NCI-H146 treated with DMSO at 0.1 percent for 48 hours (cell line): ENCODE results near the gene CPS1.
A peak's percentile ranks its signal among the peaks of the same experiment; 100 is the strongest.

Experiments used
- DNase-seq: peaks from one replicate; lab custom pipeline; 2025; ENCODE audit not compliant: unreplicated experiment; lab: John Stamatoyannopoulos, UW

Gene CPS1

DNA sequence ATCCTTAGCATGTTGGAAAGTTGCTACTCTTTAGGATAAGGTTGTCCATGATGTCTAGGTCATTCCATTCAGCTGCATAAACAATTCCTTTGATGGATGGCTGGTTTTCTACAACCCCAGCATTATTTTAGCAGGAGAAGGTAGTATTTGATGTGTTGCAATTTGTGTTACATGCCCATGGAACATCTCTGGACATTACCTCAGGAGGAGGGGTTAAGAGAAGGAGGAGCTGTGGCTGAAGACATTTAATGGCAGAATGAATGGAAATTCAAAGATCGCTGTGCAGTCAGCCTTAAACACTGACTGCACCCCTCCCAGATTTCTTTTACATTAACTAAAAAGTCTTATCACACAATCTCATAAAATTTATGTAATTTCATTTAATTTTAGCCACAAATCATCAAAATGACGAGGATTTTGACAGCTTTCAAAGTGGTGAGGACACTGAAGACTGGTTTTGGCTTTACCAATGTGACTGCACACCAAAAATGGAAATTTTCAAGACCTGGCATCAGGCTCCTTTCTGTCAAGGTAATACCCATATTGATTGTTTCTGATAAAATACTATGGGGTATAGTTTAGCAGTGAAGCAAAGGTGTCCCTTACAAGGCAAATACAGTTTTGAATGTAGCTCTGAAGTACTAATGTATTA, at the start of gene CPS1:
TSS of gene CPS1 (plus strand) at position 271 of the 652 bp plus-strand sequence. CDS start at position 406, 135 bp downstream.
- DNase-seq, result no peak

GRCh38 chr2:210515911-210516310, 40.5 kb upstream of the CPS1 start:
- no peak for DNase-seq

DNA sequence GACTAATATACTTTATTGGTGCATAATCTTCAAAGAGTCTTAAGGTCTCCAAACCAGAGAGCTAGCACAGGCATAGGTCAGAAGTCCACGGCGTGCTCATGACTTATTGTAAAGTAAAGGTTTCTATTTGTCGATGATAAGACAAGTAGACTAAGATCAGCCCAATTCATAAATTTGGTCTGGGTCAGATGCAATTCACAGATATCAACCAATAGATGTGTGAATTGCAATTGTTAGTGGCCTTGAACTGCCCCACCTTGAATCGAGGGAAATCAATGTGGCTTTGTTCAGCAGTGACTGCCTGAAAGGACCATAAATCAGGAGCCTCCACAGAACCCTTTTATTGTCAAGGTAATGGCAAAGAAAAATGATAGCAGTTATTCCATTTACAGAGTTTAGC, 39.1 kb upstream of the CPS1 start:
- DNase-seq, result no peak

DNA sequence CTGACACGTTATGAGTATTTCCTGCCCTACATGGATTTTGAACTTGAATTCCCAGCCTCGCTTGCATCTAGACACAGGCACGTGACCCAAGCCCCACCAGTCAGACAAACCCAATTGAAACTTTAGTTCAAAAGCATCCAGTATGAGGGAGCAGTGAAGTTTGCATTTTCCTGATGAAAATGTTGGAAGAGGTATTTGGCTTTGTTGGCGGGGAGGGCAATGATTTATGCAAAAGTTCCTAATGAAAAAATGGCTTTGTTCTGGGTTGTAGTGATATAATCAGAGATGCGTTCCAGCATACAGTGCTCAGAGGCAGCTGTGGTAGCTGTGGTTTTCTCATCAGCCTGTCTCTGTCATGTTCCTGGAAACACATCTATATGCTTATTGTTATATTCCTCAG, 36.8 kb upstream of the CPS1 start:
- DNase-seq, result no peak

GRCh38 chr2:210522399-210522798, 34.0 kb upstream of the CPS1 start:
- no peak for DNase-seq

GRCh38 chr2:210523650-210524289, 32.6 kb upstream of the CPS1 start:
- DNase-seq, result no peak

GRCh38 chr2:210524533-210524932, 31.9 kb upstream of the CPS1 start:
- DNase-seq, result no peak

DNA sequence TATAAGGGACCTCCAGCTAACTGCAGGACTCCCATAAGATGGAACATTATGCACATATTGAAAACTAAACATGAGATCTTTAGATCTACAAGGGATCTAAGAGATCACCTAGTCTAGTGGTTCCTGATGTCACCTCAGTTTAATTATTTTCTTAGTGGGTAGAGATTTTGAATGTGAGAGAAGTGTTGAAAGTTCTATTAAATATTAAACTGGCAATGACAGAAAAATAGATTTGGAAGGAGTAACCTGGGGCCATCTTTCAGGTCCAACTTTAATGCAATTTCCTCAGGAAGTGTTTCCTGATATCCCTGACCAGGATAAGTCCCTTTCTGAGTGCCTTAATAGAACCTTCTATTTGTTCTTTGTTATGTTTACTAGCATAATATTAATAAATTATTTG, 29.1 kb upstream of the CPS1 start:
- DNase-seq, result no peak

GRCh38 chr2:210528716-210529115, 27.7 kb upstream of the CPS1 start:
- DNase-seq, result no peak

GRCh38 chr2:210531050-210531449, 25.3 kb upstream of the CPS1 start:
- no peak for DNase-seq

GRCh38 chr2:210531482-210531881, 24.9 kb upstream of the CPS1 start:
- no peak for DNase-seq

DNA sequence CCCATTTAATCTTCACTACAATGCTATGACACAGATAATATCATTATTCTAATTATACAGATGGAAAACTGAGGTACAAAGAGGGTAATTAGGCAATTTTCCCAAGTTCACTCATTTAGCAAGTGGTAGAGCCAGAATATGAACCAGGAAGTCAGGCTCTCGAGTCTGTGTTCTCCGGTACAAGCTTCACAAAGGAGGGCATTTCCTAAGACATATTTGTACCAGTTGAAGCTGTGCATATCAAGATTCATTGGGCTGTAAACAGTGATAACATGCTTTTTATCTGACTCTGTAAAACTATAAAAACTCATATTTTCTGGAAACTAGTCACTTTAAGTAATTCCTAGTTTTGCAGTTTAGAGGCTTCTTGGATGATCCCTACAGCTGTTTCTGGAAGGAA, 23.0 kb upstream of the CPS1 start:
- DNase-seq, result no peak

- no peak for DNase-seq
These were observed 21.5 kb upstream of the CPS1 start for GRCh38 chr2:210534879-210535278.

- DNase-seq, result no peak
These were observed 19.3 kb upstream of the CPS1 start for GRCh38 chr2:210536973-210537650.

DNA sequence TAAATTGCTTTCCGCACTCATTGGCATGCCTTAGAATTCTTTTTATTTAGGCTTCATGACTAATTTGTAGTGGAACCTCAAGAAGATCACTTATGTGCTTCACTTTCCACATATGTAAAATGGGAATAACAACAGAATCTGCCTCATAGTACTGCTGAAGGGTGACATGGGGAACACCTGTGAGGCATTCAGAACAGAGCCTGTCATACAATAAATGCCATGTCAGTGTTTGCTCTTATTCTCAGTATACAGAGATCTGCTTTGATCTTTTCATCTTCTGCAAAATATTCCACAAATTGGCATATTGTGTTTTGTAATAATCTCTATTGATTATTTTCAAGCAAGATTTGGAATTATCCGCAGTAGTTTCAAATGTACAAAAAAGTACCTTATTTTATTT, 17.4 kb upstream of the CPS1 start:
- no peak for DNase-seq

- no peak for DNase-seq
These were observed 16.6 kb upstream of the CPS1 start for GRCh38 chr2:210539578-210540416.

GRCh38 chr2:210540471-210540870, 15.9 kb upstream of the CPS1 start:
- no peak for DNase-seq

- DNase-seq, result peak; percentile 38
These were observed 15.5 kb upstream of the CPS1 start for GRCh38 chr2:210540900-210541289.

- peak; percentile 44 for DNase-seq
These were observed 15.0 kb upstream of the CPS1 start for GRCh38 chr2:210541290-210541902.

DNA sequence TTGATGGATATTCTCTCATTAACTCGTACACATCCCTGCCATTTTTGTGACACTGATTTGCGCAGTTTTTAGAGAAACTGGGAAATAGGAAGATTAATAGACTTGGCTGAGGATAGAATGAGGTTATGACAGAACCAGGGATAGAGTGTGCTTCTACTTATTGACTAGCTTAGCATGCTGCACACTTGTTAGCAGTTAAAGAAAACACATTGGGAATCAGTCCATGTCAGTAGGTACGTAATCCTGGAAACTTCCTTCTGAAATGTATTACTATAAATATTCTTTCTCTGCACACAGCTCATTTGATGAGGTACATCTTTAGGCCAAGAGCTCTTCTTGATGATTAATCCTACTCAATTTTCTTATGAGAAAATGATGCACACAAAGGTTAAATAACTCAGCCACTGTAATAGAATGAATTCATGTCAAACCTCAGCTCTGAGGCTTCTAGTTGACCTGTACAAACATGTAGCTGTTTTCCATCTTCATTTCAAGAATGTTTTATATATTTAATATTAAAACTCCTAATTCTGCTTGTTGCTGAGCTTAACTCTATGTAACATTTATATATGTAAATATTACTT, 12.3 kb upstream of the CPS1 start:
- DNase-seq, result no peak

GRCh38 chr2:210544831-210545230, 11.6 kb upstream of the CPS1 start:
- no peak for DNase-seq
